Measurements from ENCODE around the gene RASGEF1C.

Gene RASGEF1C
- total RNA-seq, result 0 reads per million in 2 donors

DNA sequence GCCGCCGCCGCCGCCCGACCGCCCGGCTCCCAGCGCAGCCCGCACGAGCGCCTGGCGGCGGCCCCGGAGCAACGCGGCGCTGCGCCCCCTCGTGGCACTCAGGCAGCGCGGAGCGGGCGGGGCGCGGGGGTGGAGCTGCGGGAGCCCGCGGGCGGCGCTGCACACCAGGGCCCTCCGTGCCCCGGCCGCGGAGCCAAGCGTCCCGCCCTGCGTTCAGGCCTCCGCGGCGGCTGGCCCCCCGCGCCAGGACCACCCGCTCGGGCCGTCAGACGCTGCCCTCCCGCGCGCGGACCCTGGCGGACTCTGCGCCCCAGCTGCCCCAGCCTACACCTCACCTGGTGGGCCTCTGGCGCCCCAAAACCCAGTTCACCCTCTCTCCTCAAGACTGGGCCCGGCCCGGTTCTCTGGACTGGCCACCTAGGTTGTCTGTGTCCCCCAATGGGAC, at the start of gene RASGEF1C:
TSS of gene RASGEF1C (minus strand) at position 75 of the 445 bp plus-strand sequence. CDS start 71,159 bp downstream, outside the sequence.
- peak; percentile 45 for DNase-seq

DNA sequence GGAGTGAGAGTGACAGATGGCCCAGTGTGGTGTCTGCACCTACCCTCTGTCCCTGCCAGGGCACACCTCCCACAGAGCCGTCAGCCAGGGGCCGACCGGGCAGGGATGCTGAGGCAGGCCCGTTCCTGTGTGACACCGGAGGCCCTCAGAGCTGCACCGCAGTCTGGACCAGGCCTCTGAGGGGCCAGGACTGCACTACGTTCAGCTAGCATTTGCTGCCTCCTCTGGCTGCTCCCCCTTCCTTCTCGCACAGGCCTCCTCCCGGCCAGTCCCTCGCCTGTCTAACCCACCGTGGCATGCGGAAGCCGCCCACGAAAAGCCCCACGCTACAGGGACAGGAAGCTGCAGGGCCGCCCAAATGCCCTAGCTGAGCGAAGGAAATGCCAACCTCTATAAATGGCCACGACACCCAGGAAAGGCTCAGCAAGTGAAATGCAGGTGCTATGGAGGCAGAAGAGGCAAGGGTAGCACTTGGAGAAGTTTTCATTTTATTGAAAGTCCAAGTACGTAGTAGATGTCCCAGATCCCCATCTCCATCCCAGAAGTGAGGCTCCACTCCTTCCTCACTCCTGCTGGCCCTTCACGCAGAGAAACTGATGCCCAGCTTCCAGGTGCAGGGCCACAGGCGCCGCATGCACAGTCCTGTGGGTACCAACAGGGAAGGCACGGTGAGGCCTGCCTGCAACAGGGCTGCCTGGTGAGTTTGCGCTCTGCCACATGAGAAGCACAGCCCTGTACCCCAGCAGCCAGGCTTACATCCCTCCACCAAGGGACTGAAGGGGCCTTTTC, 44.2 kb upstream of the RASGEF1C start:
- no peak for DNase-seq

DNA sequence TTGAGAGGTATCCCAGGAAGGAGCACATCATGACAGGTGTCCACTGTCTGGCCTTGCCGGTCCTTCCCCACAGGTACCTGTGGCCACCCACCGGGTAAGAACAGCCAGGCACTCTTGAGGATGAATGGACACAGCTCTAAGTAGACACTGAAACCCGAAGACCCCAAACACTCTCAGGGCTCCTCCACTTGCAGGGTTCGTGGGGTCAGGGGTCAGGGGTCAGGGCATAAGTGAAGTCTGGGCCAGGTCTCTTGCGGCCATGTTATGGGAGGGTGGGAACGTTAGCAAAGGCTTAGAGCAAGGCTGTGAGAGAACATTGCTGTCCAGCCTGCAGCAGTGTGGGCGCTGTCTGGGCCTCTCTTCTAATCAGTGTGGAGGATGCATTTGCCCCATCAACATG, 42.9 kb upstream of the RASGEF1C start:
- no peak for DNase-seq

DNA sequence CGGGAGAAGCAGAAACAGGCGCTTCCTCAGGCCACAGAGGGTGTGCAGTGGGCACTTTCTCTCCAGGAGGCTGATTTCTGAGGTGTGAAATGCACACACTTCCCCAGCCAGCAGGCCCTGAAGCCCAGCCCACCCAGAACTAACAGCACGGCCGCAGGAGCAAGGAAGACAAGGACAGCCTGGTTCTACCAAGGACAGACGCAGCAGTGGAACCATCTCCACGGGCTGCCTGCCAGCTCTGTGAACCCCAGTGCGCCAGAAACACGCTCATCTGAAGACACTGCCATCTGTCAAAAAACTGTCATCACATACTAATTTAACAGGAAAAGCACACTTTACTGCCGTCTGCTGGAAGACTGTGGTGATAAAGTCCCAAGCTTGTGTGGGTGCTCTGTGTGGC, 42.1 kb upstream of the RASGEF1C start:
- no peak for DNase-seq

DNA sequence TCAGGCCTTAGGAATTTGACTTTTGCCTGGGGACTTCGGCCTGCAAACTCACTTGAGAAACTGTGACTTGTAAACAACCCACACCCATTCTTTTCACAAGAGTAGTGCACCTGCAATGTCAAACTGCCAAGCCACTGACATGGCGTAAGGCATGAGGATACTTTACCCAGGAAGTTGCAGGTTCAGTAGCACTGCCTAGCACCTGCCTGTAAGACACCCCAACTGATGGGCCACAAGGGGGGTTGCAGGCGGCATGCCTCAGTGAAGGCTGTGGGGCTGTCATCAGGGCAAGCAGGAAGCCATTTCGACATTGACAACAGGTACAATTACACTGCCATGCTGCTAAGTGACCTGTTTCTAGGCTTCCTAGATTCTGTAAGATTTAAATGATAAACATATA, 41.3 kb upstream of the RASGEF1C start:
- DNase-seq, result no peak

DNA sequence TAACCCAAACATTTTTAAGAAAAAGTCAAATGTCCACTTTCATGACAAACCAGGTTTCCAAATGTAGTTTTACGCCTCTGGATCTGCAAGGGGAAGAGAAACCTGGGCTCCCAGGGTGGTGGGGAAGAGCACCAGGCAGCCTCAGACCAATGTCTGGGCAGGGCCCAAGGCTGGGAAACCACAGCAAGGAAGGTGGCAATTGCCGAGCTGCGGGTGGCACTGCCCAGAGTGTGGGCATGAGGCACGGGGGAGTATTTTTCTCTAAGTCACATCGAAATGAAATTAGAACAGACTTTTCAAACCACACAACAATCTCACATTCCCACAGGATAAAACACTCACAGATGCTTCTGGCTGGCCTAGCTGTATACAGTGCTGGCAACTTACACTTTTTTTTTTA, 32.6 kb upstream of the RASGEF1C start:
- no peak for DNase-seq

DNA sequence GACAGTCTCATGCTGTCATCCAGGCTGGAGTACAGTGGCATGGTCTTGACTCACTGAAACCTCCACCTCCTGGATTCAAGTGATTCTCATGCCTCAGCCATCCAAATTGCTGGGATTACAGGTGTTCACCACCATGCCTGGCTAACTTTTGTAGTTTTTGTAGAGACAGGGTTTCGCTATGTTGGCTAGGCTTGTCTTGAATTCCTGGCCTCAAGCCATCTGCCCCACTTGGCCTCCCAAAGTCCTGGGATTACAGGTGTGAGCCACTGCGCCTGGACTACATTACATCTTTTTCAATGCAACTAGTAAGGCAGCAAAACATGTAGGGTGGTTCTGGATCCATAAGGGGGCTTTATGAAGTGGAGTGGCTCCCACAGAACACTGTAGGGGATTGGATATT, 29.6 kb upstream of the RASGEF1C start:
- DNase-seq, result no peak

DNA sequence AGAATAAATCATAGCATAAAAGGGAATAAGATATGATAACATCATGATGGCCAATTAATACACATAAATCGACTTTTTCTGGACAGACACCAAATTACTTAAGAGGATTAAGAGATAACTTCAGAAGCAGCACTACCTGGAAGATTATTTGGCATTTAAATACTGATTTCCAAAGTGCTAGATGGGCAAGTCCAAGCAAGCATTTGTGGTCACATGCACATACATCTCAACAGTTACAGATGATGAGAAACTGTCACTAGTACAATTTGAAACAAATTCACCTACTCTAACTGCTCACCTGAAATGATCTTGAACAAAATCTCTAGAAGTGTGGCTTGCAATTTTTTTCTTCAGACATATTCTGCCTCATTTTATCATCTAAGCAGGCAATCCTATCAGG, 26.8 kb upstream of the RASGEF1C start:
- no peak for DNase-seq

DNA sequence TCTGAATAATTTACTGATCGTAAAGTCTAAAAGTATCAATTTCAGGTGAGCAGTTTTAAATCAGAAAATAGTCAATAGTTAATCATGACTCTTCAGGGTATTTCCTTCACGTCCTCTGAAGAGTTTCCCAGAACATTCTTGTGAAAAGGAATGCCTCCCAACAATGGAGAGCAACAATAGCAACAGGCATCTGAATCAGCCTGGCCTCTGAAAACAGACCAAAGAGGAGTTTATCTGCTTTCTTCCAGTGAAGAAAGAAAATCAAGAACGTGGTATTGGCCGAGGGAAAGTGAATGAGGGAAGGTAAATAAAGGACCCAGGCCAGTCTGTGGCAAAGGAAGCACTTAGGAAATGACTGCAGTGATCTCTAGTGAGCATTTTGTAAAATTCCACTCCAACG, 26.1 kb upstream of the RASGEF1C start:
- DNase-seq, result no peak

DNA sequence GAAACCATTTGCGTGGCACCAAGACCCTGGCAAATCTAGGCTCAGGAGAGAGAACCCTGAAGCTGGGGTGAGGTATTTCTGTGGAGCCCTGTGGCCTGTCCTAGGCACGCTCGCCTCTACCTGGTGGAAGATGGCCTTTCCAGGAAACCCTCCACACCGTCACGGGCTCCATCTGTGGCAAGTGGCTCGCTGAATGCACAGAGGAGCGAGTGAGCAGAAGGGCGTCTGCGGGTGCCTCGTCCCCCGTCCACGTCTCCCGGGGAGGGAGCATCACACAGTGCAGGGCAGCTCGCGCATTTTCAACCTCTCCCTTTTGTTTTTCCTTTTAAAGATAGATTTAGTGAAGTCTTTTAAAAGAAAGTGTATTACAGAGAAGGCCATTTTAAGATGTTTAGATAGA, 25.3 kb upstream of the RASGEF1C start:
- DNase-seq, result no peak

DNA sequence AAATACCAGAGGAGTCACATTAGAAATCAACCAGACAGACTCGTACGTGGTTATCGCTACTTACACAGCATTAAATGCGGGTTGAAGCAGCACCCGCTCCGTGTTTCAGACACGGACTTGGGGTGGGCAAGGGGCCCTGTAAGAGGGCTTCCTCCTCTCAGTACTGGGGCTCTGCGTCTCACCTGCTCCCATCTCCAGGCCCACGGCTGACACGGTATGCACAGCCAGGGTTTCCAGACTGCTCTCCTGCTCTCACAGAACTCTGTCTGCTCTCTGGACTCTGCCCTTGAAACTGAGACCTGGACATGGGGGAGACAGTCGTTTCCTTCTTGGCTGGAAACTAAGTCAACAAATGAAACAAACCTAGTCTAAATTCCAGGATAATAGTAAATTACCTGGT, 24.7 kb upstream of the RASGEF1C start:
- DNase-seq, result no peak

DNA sequence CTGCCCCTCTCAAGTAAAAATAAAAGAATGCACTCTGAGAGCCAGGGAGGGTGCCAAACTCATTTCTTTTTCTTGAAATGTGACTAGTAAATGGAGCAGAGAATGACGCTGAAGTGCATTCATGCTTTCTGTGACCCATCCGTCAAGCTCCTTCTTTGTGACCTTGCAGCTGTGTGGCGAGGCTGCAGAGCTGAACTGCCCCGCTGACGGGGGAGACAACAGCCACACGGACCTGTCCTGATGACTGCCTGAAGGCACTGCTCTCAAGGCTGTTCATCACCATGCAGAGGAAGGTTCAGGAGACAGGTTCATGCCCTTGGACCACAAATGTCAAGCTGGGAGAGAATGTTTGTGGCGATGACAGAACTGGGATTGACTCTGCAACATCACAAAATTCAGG, 21.0 kb upstream of the RASGEF1C start:
- DNase-seq, result no peak

DNA sequence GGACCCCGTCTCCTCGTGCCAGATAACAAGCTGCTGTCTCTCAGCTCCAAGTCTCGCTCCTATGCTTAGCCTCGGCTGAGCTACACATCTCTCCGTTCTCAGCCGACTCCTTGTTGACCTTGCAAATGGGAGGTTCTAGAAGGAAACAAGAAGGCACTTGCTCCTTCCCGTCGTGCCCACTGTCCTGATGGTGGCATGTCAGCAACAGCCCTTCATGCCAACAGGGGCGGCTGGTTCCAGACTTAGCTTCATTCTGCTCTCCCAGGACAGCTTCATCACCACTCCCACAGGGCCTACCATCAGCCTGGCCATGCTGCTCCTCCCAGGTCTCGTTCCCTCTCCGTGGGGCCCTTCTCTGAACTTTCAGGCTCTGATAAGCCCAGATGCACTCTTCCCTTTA, 13.0 kb upstream of the RASGEF1C start:
- DNase-seq, result no peak

DNA sequence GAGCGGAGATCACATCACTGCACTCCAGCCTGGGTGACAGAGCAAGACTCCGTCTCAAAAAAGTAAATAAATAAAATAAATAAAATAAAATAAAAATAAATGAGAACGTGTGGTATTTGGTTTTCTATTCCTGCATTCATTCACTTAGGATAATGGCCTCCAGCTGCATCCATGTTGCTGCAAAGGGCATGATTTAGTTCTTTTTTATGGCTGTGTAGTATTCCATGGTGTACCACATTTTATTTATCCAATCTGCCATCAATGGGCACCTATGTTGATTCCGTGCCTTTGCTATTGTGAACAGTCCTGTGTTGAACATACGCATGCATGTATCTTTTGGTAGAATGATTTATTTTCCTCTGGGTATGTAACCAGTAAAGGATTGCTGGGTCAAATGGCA, 8.8 kb upstream of the RASGEF1C start:
- DNase-seq, result no peak

DNA sequence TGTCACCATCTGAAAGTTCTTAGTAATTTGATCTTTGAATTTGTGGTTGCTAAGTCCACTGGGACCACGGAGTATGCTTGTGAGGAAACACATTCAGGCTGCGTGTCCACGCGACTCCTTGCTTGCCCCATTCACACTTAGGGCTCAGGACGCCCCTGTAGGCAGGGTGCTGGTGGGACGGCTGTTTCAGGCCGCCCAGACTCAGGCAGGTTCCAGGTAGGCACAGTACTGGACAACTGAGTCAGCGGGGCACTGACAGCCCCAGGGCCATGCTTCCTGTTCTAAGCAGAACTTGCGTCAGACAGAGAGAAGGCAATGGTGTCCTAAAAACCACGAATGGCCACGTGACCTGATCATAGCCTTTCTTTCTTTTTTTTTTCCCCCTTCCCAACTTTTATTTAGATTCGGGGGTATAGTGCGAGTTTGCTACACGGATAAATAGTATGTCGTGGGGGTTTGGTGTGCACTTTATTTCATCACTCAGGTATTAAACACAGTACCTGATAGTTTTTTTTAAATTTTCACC, 7.7 kb upstream of the RASGEF1C start:
- DNase-seq, result no peak

DNA sequence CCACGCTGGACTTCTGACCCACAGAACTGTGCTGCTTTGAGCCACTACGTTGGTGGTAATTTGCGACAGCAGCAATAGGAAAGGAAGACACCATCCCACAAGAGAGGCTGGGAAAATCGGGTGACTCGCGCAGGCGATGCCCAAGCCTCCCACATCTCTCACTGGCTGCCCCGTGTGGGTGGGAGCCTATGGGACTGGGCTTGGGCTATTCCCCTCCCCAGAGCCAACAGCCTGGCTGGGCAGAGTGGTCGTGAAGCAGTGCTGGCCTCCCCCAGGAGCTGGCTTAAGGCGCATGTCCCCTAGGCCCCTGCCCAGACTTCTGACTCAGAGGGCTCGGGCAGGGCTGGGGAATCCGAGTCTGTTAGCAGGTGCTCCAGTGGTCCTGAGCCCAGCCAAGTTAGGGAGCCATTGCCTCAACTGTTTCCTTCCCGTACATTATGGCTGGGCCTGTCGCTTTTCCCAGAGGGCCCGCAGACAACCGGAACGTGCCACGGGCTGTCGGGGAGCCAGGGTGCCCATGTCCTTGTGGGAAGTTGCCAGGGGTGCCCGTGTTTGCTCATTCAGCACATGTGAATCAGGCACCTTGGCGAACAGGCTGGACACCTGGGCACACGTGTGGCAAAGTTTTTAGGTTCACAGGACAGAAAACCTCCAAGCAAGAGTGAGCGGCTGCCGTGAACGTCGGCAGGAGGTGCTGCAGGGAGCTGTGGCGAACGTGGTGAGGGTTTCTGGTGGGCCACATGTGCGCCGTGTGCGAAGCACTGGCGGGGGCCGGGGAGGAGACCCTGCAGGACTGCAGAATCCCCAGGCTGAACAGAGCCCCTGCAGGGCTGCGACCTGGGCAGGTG, 7.0 kb upstream of the RASGEF1C start:
- DNase-seq, result no peak

DNA sequence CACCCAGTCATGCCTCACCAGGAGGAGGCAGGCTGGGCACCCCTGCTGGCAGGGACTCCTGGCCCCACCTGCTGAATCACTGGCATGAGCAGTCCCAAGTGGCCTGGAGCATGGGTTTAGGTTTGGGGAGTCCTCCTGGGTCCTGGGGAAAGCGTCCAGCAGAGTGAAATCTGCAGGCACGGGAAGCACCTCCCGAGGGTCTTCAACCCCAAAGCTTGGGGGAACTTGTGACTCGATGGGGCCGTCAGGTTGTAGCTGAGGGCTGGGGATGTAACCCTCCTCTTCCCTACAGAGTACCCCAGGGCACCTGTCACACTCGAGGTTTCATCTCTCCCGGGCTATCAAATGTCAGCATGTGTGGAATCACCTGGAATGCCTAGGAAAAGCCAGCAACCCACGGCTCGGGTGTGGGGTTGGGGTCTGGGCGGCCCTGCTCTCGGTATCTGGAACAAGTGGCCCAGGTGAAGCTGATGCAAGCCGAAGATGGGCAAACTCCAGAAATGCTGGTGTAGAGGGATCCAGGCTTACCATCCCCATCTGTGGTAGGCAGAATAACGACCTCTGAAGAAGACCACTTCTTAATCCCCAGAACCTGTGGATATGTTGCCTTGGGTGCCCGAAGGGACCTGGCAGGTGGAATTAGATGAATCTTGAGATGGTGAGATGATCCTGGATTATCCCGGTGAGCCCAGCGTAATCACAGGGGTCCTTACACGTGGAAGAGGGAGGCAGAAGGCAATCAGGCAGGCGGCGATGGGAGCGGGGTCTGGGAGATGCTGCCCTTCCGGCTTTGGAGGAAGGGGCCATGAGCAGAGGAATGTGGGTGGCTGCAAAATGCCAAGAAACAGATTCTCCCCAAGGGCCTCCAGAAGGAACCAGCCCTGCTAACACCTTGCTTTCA, 6.1 kb upstream of the RASGEF1C start:
- no peak for DNase-seq

DNA sequence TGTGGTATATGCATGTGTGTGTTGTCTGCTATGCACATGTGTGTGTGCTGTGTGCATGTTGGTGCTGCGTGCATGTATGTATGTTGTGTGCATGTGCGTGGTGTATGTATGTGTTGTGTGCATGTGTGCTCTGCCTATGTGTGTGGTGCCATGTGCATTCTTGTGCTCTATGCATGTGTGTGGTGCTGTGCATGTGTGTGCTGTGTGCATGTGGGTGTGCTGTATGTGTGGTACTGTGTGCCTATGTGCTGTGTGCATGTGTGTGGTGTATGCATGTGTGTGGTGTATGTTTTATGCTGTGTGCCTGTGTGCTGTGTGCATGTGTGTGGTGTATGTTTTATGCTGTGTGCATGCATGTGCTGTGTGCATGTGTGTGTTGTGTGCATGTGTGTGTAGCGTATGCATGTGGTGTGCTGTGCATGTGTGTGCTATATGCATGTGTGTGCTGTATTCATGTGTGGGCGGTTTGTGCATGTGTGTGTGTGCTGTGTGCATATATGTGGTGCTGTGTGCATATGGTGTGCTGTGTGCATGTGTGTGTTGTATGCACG, 4.7 kb upstream of the RASGEF1C start:
- no peak for DNase-seq

DNA sequence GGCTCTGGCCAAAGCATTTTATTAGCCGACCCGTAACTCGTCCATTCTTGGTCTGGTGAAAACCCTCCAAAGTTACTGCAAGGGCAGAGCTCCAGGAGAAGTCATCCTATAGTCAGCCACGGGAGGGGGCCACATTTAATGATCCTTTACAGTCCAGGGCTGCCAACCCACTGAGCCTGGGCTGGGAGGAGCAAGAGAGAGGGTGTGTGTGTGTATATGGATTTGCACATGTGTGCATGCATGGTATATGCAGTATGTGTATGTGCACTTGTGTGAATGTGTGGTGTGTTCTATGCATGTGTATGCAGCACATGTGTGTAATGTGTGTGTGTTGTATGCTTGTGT, 4.2 kb upstream of the RASGEF1C start:
- DNase-seq, result no peak

DNA sequence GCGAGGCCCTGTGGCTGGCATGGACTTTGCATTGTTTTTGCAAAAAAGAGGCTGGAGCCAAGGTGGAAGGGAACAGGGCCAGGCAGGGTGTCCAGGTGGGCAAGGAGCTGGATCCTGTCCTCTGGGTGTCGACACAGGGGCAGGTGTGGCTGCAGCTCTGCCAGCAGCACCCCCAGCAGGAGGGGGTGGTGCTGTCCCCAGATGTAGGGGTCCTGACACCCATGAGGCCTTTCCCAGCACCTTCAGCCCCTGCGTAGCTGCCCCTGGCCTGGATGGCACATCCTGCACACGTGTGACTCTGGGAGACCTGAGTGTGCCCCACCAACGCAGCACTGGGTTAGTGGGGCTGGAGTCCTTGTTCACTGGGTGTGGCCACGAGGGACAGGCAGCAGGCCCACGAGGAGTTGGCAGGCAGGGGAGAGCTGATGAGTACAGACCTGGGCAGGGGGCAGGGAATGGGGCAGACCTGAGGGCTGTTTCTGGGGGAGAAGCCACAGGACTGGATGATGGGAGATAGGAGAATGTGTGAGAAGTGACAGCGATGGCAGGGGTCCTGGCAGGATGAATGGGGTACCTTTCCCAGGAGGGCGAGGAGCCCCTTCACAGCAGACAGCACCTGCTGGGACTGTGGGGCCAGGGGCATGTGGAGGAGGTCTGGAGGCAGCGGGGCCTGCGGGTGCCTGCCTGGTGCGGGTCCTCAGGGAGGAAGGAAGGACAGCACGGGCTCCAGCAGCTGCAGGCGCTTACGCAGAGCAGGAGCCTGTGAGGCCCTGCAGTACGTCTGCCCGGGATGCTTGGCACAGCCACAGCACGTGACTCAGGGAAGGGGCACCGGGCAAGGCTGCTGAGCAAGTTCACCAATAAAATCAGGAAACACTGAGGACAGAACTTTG, 3.6 kb upstream of the RASGEF1C start:
- no peak for DNase-seq

DNA sequence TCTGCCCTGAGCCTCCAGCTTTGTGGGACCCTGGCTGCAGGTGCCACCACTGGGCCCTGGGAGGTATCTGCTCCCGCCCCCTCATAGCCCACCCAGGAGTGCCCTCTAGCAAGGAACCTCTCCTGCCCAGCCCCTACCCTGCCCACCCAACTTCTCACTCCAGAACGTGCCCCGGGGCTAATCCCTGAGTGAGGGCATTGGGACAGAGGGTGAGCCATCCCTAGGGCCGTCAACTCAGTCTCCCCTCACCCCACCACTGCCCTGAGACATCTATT, 2.7 kb upstream of the RASGEF1C start:
- no peak for DNase-seq

Measured in T-helper 9 cell (primary cell).